Activated CD4-positive, CD25-positive, alpha-beta regulatory T cell treated with anti-CD3 and anti-CD28 coated beads, Interleukin-2, amount 50 U/mL, for 72 hours (primary cell): ENCODE measurements around the gene C3orf33.

Source experiments
- DNase-seq: peaks from one replicate; pipeline ENCODE4 v3.0.0; 2021

The C3orf33 gene

DNA sequence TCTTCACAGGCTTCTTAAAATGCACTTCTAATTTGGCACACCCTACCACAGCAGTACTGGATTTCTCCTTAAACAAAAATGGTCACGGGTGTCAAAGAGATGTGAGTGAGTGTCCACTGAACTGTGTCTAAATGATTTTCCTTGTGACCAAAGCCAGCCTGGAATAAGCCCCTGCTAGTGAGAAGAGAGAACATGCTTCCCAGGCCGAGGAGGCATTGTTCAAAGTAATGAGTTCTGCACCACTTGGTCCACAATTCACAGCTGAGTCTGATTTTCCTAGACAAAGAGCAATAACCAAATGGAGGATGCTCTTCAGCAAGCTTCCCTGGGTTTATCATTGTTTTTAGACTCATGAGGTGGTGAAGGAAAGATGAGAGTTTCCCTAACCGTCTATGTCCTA is 65.0 kb downstream of the C3orf33 start:
- no peak for DNase-seq

DNA sequence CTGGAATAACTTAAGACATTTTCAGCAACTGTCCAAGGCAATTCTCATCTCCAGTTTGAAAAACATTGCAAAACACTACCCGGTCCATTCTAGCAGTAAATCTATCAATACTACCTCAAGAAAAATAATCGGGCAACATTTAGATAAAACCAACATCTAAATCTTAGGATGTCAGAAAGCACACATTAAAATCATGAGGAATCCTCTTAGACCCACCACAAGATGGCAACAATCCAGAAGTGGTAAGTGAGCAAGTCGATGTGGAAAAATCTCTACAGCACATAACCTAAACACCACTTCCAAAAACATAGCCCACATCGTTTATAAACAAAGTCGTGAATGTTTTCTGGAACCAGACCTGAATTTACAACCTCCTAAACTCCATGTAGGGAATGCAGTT is 66.9 kb downstream of the C3orf33 start:
- DNase-seq = no peak

DNA sequence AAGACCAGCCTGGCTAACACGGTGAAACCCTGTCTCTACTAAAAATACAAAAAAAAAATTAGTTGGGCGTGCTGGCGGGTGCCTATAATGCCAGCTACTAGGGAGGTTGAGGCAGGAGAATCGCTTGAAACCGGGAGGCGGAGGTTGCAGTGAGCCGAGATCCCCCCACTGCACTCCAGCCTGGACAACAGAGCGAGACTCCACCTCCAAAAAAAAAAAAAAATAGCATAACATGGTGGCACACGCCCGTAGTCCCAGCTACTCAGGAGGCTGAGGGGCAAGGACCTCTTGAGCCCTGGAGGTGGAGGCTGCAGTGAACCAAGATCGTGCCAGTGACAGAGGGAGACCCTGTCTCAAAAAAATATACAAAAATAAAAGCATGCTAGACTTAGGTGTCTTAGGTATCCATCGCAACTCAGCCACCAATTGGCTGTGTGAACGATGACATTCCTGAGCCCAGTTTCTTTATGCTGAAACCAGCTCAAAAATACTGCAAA is 67.5 kb downstream of the C3orf33 start:
- no peak for DNase-seq

DNA sequence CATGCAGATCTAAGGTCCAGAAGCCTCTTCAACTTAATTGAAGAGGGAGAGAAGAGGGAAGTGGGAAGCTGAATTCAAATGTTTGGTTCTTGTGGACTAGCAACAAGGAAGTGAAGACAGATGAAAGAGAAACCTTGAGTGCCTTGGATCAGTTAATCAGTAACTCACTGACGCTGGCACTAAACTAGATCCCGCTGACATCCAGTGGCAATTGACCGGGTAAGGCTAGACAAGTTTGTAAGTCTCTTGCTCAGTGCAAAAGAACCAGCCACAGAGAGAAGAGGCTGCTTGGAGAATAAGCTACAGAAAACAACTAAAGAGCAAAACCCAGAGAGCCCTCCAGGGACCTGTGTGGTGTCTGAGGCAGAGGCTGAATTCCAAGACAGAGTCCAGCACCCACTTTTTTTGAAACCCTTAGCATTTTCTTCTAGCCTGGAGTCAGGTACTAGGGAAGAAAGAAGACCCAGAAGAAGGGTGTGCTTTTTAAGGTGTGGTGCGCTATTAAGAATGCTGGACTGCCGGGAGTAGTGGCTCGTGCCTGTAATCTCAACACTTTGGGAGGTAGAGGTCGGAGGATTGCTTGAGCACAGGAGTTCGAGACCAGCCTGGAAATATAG is 68.1 kb downstream of the C3orf33 start:
- no peak for DNase-seq

GRCh38 chr3:155736381-155736780 is 69.7 kb downstream of the C3orf33 start:
- DNase-seq = no peak

GRCh38 chr3:155730843-155731242 is 75.2 kb downstream of the C3orf33 start:
- no peak for DNase-seq

GRCh38 chr3:155727836-155728235 is 78.2 kb downstream of the C3orf33 start:
- DNase-seq = no peak

DNA sequence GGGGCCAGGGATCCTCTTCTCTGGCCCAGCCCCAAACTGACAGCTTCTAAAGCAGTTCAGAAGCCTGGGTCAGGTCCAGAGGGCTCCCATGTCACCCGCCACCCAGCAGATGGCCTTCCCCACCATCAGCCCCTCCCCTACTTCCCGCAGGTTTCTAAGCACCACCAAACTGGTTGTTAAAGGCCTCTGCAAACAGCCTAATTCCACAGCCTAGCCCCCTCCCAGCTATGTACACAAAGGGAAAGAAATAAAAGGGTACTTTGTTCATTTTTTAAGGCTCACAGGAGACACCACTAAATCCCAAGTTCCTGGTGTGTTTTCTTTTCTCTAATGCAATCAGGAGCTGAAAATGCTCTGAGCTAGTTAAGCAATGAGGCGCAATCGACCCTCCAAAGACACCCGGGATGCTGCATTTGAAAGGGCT is 91.8 kb downstream of the C3orf33 start:
- DNase-seq = no peak
